Astrocyte (in vitro differentiated cells and primary cell): Measurements from ENCODE around the gene C9orf85.

ENCODE experiments used
- CTCF ChIP-seq: IDR thresholded peaks from 2 replicates; pipeline ENCODE4 v1.5.1; 2011; ENCODE audit warnings: low read depth, mild to moderate bottlenecking, inconsistent platforms, low read length, moderate library complexity; ENCODE audit not compliant: insufficient read depth
- EZH2 ChIP-seq: IDR thresholded peaks from 2 replicates; pipeline ENCODE4 v1.6.1; 2012; ENCODE audit warnings: mild to moderate bottlenecking, low read length, inconsistent platforms; ENCODE audit not compliant: insufficient read depth

- TF ChIP-seq CTCF: no peak
- TF ChIP-seq EZH2: no peak
Measured at GRCh38 chr9:71890042-71890679, 21.3 kb upstream of the C9orf85 start.
